Neural cell (in vitro differentiated cells): ENCODE measurements around the gene NFKBIL1. TPM values are rescaled to one million over a fixed set of nuclear protein-coding genes. Genes with fewer than 3 reads are reported as not detected.

Experiments used
- H2AFZ ChIP-seq: fragments of 200-600, 300-800 bp; sonication (generic), shearing (Covaris generic); 2 replicates; pipeline ENCODE4 v1.6.0; 2014; ENCODE audit warnings: low read depth, mild to moderate bottlenecking, antibody characterized with exemption, low read length, moderate library complexity
- H3F3A ChIP-seq: fragments of 200-600 bp; shearing (Covaris generic); 2 replicates; pipeline ENCODE4 v1.6.1; 2016; ENCODE audit warnings: mild to moderate bottlenecking, moderate library complexity, mixed read lengths, antibody characterized with exemption, low read length; ENCODE audit not compliant: insufficient read depth, poor library complexity, severe bottlenecking
- H3K27ac ChIP-seq: fragments of 200-600, 300-800 bp; sonication (generic), shearing (Covaris generic); 2 replicates; pipeline ENCODE4 v1.5.1; 2014; ENCODE audit warnings: mild to moderate bottlenecking, low read length, moderate library complexity
- H3K27me3 ChIP-seq: fragments of 300-800, 200-600 bp; sonication (generic), shearing (Covaris generic); 2 replicates; pipeline ENCODE4 v1.6.0; 2014; ENCODE audit warnings: mild to moderate bottlenecking, low read depth, low read length, moderate library complexity; ENCODE audit not compliant: insufficient read depth
- H3K36me3 ChIP-seq: fragments of 300-800, 200-600 bp; sonication (generic), shearing (Covaris generic); 2 replicates; pipeline ENCODE4 v1.5.1; 2014; ENCODE audit warnings: mild to moderate bottlenecking, antibody characterized with exemption, low read length, moderate library complexity; ENCODE audit not compliant: insufficient read depth
- H3K4me2 ChIP-seq: fragments of 300-800, 200-600 bp; sonication (generic), shearing (Covaris generic); 2 replicates; pipeline ENCODE4 v1.6.0; 2014; ENCODE audit warnings: mild to moderate bottlenecking, low read length
- H3K4me3 ChIP-seq: fragments of 300-800, 200-600 bp; sonication (generic), shearing (Covaris generic); 2 replicates; pipeline ENCODE4 v1.5.1; 2014; ENCODE audit warnings: mild to moderate bottlenecking, low read length, moderate library complexity
- H3K79me2 ChIP-seq: fragments of 200-600 bp; shearing (Covaris generic); replicated peaks from 2 replicates; pipeline ENCODE4 v1.6.0; 2014; ENCODE audit warnings: mild to moderate bottlenecking, low read length, moderate library complexity; ENCODE audit not compliant: insufficient read depth
- H3K9ac ChIP-seq: fragments of 300-800, 200-600 bp; sonication (generic), shearing (Covaris generic); 2 replicates; pipeline ENCODE4 v1.6.1; 2016; ENCODE audit warnings: mild to moderate bottlenecking, low read length, mixed read lengths
- H3K9me2 ChIP-seq: fragments of 200-600 bp; shearing (Covaris generic); 2 replicates; pipeline ENCODE4 v1.6.1; 2016; ENCODE audit warnings: mild to moderate bottlenecking, low read length, mixed read lengths; ENCODE audit not compliant: insufficient read depth
- H3K9me3 ChIP-seq: fragments of 200-600, 300-800 bp; sonication (generic), shearing (Covaris generic); 2 replicates; pipeline ENCODE4 v1.6.1; 2016; ENCODE audit warnings: mild to moderate bottlenecking, mixed run types, low read length, moderate library complexity, mixed read lengths
- H4K20me1 ChIP-seq: fragments of 200-600 bp; shearing (Covaris generic); 2 replicates; pipeline ENCODE4 v1.6.1; 2016; ENCODE audit warnings: mild to moderate bottlenecking, mixed run types; ENCODE audit not compliant: insufficient read depth
- CTCF ChIP-seq: fragments of 450-650 bp; IDR thresholded peaks from 2 replicates; pipeline ENCODE4 v1.5.1; 2014; ENCODE audit warnings: antibody characterized with exemption, mild to moderate bottlenecking, moderate library complexity; ENCODE audit not compliant: poor library complexity, severe bottlenecking
- EP300 ChIP-seq: fragments of 450-650 bp; conservative IDR thresholded peaks from 2 replicates; pipeline ENCODE4 v1.6.1; 2014; ENCODE audit warnings: antibody characterized with exemption, mild to moderate bottlenecking, moderate library complexity; ENCODE audit not compliant: poor library complexity, severe bottlenecking
- EZH2 ChIP-seq: fragments of 200-600, 300-800 bp; shearing (Covaris generic), sonication (generic); IDR thresholded peaks from 2 replicates; pipeline ENCODE4 v1.6.1; 2014; ENCODE audit warnings: antibody characterized with exemption, low read length, borderline replicate concordance, mild to moderate bottlenecking; ENCODE audit not compliant: insufficient read depth, poor library complexity, severe bottlenecking
- MXI1 ChIP-seq: fragments of 450-650 bp; conservative IDR thresholded peaks from 2 replicates; pipeline ENCODE4 v1.6.1; 2014; ENCODE audit warnings: antibody characterized with exemption, mild to moderate bottlenecking; ENCODE audit not compliant: poor library complexity, severe bottlenecking
- POLR2AphosphoS5 ChIP-seq: IDR thresholded peaks from 2 replicates; pipeline ENCODE4 v1.6.1; 2012
- RAD21 ChIP-seq: fragments of 450-650 bp; conservative IDR thresholded peaks from 2 replicates; pipeline ENCODE4 v1.6.1; 2014; ENCODE audit warnings: antibody characterized with exemption, mild to moderate bottlenecking, moderate library complexity
- SMC3 ChIP-seq: fragments of 450-650 bp; conservative IDR thresholded peaks from 2 replicates; pipeline ENCODE4 v1.6.1; 2014; ENCODE audit warnings: antibody characterized with exemption, mild to moderate bottlenecking, moderate library complexity; ENCODE audit not compliant: poor library complexity
- TAF1 ChIP-seq: IDR thresholded peaks from 2 replicates; pipeline ENCODE4 v1.6.1; 2012; ENCODE audit warnings: low read depth
- polyA plus RNA-seq: library from polyadenylated mRNA; depleted of rRNA; stranded (reverse); fragments of >200 nt; gene quantifications from 2 replicates; pipeline ENCODE4 v1.2.3, GENCODE V29; 2014
- TF ChIP-seq, protein P1 (sequence below): IDR thresholded peaks from 2 replicates; pipeline ENCODE4 v1.6.1; 2012; ENCODE audit warnings: borderline replicate concordance

Gene NFKBIL1
- polyA plus RNA-seq, 1 donor from 2014 or later, result 88.7 TPM

- no peaks in the 10 kb centered on the region for H3K9me2 ChIP-seq
Measured at GRCh38 chr6:31528307-31528777, 19.1 kb upstream of the NFKBIL1 start.

GRCh38 chr6:31528821-31529328, 18.5 kb upstream of the NFKBIL1 start, which contains the start of gene MCCD1:
TSS of gene MCCD1 (plus strand) at chr6:31528962. CDS start at chr6:31529015, 53 bp downstream.
- H4K20me1 ChIP-seq, result peaks cover 3% of the 10 kb centered on the region
- H2AFZ ChIP-seq, result no peak within 1 kb of the TSS
- H3K4me3 ChIP-seq, result no peak within 1 kb of the TSS
- H3K36me3 ChIP-seq, result no peaks in the 10 kb centered on the region
- H3K79me2 ChIP-seq, result no peaks in the 10 kb centered on the region
- no peaks in the 10 kb centered on the region for H3K27me3 ChIP-seq
- H3K9me2 ChIP-seq, result no peaks in the 10 kb centered on the region
- H3K27ac ChIP-seq, result no peak within 1 kb of the TSS
- H3F3A ChIP-seq, result peaks cover 3% of the 10 kb centered on the region
- H3K4me2 ChIP-seq, result no peak within 1 kb of the TSS
- H3K9me3 ChIP-seq, result no peaks in the 10 kb centered on the region
- H3K9ac ChIP-seq, result no peak within 1 kb of the TSS
- TF ChIP-seq TAF1 (no peak), POLR2AphosphoS5 (no peak), SMC3 (no peak), EZH2 (no peak), CTCF (no peak), RAD21 (no peak), MXI1 (no peak)
- TF ChIP-seq, protein P1, sequence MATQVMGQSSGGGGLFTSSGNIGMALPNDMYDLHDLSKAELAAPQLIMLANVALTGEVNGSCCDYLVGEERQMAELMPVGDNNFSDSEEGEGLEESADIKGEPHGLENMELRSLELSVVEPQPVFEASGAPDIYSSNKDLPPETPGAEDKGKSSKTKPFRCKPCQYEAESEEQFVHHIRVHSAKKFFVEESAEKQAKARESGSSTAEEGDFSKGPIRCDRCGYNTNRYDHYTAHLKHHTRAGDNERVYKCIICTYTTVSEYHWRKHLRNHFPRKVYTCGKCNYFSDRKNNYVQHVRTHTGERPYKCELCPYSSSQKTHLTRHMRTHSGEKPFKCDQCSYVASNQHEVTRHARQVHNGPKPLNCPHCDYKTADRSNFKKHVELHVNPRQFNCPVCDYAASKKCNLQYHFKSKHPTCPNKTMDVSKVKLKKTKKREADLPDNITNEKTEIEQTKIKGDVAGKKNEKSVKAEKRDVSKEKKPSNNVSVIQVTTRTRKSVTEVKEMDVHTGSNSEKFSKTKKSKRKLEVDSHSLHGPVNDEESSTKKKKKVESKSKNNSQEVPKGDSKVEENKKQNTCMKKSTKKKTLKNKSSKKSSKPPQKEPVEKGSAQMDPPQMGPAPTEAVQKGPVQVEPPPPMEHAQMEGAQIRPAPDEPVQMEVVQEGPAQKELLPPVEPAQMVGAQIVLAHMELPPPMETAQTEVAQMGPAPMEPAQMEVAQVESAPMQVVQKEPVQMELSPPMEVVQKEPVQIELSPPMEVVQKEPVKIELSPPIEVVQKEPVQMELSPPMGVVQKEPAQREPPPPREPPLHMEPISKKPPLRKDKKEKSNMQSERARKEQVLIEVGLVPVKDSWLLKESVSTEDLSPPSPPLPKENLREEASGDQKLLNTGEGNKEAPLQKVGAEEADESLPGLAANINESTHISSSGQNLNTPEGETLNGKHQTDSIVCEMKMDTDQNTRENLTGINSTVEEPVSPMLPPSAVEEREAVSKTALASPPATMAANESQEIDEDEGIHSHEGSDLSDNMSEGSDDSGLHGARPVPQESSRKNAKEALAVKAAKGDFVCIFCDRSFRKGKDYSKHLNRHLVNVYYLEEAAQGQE, result no peak

More at GRCh38 chr6:31528307-31528777, 19.1 kb upstream of the NFKBIL1 start:
- Histone ChIP-seq H4K20me1 (peaks cover 3% of the 10 kb centered on the region), H3K36me3 (no peaks in the 10 kb centered on the region), H3K9ac (no peak overlapping the region), H3K79me2 (no peaks in the 10 kb centered on the region), H3K27me3 (no peaks in the 10 kb centered on the region), H2AFZ (no peak overlapping the region), H3F3A (peaks cover 3% of the 10 kb centered on the region), H3K4me3 (no peak overlapping the region), H3K27ac (no peak overlapping the region), H3K4me2 (no peak overlapping the region), H3K9me3 (no peaks in the 10 kb centered on the region)
- TF ChIP-seq, protein P1, result no peak
- TF ChIP-seq MXI1 (no peak), EP300 (no peak), EZH2 (no peak), RAD21 (no peak), SMC3 (no peak), POLR2AphosphoS5 (no peak), TAF1 (no peak), CTCF (no peak)
